Ascending aorta (tissue), 2 donors: ENCODE data around the gene SCGB1A1. TPM values are rescaled to one million over a fixed set of nuclear protein-coding genes. Genes with fewer than 3 reads are reported as not detected.

ENCODE experiments used
- DNase-seq, 2 donors: peaks; one replicate each; pipeline ENCODE4 v3.0.0-alpha.2; 2019; ENCODE audit warnings: low spot score in 2 of 2
- H3K27ac ChIP-seq, 2 donors: fragments of 200-600 bp; sonication (generic); one replicate each; pipeline ENCODE4 v1.5.1; 2016 to 2017; ENCODE audit warnings: mild to moderate bottlenecking in 1 of 2
- H3K27me3 ChIP-seq: fragments of 200-600 bp; sonication (generic); one replicate; pipeline ENCODE4 v1.5.1; 2017
- H3K36me3 ChIP-seq, 2 donors: fragments of 200-600 bp; sonication (generic); one replicate each; pipeline ENCODE4 v1.5.1; 2016
- H3K4me1 ChIP-seq, 2 donors: fragments of 200-600 bp; sonication (generic); one replicate each; pipeline ENCODE4 v1.5.1; 2016 to 2017; ENCODE audit warnings: mild to moderate bottlenecking in 1 of 2
- H3K4me3 ChIP-seq, 2 donors: fragments of 200-600 bp; sonication (generic); one replicate each; pipeline ENCODE4 v1.5.1; 2016 to 2017; ENCODE audit warnings: mild to moderate bottlenecking in 1 of 2
- H3K9me3 ChIP-seq, 2 donors: fragments of 200-600 bp; sonication (generic); one replicate each; pipeline ENCODE4 v1.5.1; 2016
- CTCF ChIP-seq, 3 experiments: fragments of 200-600 bp in 2 of 3; fragments of 450-650 bp in 1 of 3; sonication (generic) in 2 of 3; IDR thresholded peaks; one replicate each; pipeline ENCODE4 v1.5.1; 2016 to 2019; ENCODE audit warnings: antibody characterized with exemption in 3 of 3, mild to moderate bottlenecking in 1 of 3, moderate library complexity in 1 of 3
- intact Hi-C: fragments of 100-400 bp; cut with DNase I; formaldehyde crosslinking; loops from one replicate; pipeline ENCODE4 v1.15.1; 2023
- total RNA-seq: library from RNA; depleted of rRNA; stranded (reverse); fragments of >200 nt; gene quantifications from one replicate; pipeline ENCODE4 v1.1.0, GENCODE V29; 2016

SCGB1A1 gene
- total RNA-seq, 1 donor from 2014 or later, result not detected

- intact Hi-C loops, result no loop called here
- no peaks in the 10 kb centered on the region for H3K27me3 ChIP-seq
- no peak for DNase-seq
- H3K4me1 ChIP-seq, result no peaks in the 10 kb centered on the region
- TF ChIP-seq CTCF (IDR thresholded peaks at IDR 0.05), result no peak
- no peak overlapping the region for H3K4me3 ChIP-seq
- H3K27ac ChIP-seq, result no peak overlapping the region
- H3K9me3 ChIP-seq, result no peaks in the 10 kb centered on the region
- H3K36me3 ChIP-seq, result no peaks in the 10 kb centered on the region
These were observed 49.7 kb downstream of the SCGB1A1 start for GRCh38 chr11:62468577-62468976.

GRCh38 chr11:62471603-62472002 lies 52.8 kb downstream of the SCGB1A1 start:
- Histone ChIP-seq H3K27ac (no peak overlapping the region), H3K4me1 (no peaks in the 10 kb centered on the region), H3K36me3 (no peaks in the 10 kb centered on the region), H3K27me3 (no peaks in the 10 kb centered on the region), H3K4me3 (no peak overlapping the region), H3K9me3 (no peaks in the 10 kb centered on the region)
- no peak for DNase-seq
- intact Hi-C loops, result no loop called here
- TF ChIP-seq CTCF (IDR thresholded peaks at IDR 0.05), result no peak

GRCh38 chr11:62472063-62472884 lies 53.4 kb downstream of the SCGB1A1 start:
- Histone ChIP-seq H3K27ac (no peak overlapping the region), H3K27me3 (no peaks in the 10 kb centered on the region)

More at GRCh38 chr11:62472063-62472884, 53.4 kb downstream of the SCGB1A1 start:
- Histone ChIP-seq H3K4me1 (no peaks in the 10 kb centered on the region), H3K4me3 (no peak overlapping the region), H3K36me3 (no peaks in the 10 kb centered on the region), H3K9me3 (no peaks in the 10 kb centered on the region)
- intact Hi-C loops, result no loop called here
- DNase-seq, result no peak
- TF ChIP-seq CTCF (IDR thresholded peaks at IDR 0.05), result no peak

Other genes starting within 250 kb of the SCGB1A1 start
- gene SCGB1D1, start 228.8 kb upstream of the SCGB1A1 start, total RNA-seq, result not detected
- not detected for gene SCGB2A1, start 210.4 kb upstream of the SCGB1A1 start, total RNA-seq
- not detected for gene SCGB1D2, start 176.8 kb upstream of the SCGB1A1 start, total RNA-seq
- gene SCGB2A2, start 148.9 kb upstream of the SCGB1A1 start, total RNA-seq, result not detected
- gene SCGB1D4, start 120.0 kb upstream of the SCGB1A1 start, total RNA-seq, result not detected
- gene ASRGL1, start 81.6 kb upstream of the SCGB1A1 start, total RNA-seq, result 69.8 TPM
- 718 TPM for gene AHNAK, start 127.8 kb downstream of the SCGB1A1 start, total RNA-seq
- gene EEF1G, start 154.9 kb downstream of the SCGB1A1 start, total RNA-seq, result 1,083 TPM
- gene TUT1, start 172.5 kb downstream of the SCGB1A1 start, total RNA-seq, result 18.4 TPM
- gene MTA2, start 182.8 kb downstream of the SCGB1A1 start, total RNA-seq, result 79.2 TPM
- gene EML3, start 193.7 kb downstream of the SCGB1A1 start, total RNA-seq, result 207 TPM
- not detected for gene ROM1, start 194.2 kb downstream of the SCGB1A1 start, total RNA-seq
- gene B3GAT3, start 203.0 kb downstream of the SCGB1A1 start, total RNA-seq, result 61.3 TPM
- 326 TPM for gene GANAB, start 227.6 kb downstream of the SCGB1A1 start, total RNA-seq
- 8.1 TPM for gene INTS5, start 234.3 kb downstream of the SCGB1A1 start, total RNA-seq
- 49.8 TPM for gene C11orf98, start 246.2 kb downstream of the SCGB1A1 start, total RNA-seq
- not detected for gene CSKMT, start 246.3 kb downstream of the SCGB1A1 start, total RNA-seq